ENCODE measurements around the gene SLC26A1.

SLC26A1 gene

DNA sequence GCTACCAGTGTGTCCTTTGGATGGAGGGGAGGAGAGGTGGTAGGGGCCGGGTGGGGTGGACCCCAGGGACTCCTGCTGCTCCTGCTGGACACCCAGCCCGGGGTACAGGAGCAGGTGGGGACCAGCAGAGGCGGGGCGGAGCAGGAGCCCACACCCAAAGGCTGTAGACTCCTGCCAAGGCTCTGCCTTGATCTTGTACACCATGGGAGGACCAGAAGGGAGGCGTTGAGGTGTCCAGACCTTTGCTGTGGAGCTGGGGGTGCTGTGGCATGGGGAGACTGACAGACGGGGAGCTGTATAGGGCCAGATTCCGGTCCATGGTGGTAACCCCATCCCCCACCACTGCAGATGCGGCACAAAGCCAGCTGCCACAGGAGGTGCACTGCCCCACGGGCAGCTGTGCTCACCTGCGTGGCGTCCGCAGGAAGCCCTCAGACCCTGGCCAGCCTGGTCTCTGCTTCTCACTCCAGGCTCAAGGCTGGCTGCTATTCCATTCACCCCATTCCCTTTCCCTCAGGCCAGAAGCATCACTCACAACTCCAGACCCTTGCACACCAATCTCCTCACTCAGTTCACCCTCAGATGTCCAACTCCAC lies 5.0 kb upstream of the SLC26A1 start:
- DNase-seq, result no peak

DNA sequence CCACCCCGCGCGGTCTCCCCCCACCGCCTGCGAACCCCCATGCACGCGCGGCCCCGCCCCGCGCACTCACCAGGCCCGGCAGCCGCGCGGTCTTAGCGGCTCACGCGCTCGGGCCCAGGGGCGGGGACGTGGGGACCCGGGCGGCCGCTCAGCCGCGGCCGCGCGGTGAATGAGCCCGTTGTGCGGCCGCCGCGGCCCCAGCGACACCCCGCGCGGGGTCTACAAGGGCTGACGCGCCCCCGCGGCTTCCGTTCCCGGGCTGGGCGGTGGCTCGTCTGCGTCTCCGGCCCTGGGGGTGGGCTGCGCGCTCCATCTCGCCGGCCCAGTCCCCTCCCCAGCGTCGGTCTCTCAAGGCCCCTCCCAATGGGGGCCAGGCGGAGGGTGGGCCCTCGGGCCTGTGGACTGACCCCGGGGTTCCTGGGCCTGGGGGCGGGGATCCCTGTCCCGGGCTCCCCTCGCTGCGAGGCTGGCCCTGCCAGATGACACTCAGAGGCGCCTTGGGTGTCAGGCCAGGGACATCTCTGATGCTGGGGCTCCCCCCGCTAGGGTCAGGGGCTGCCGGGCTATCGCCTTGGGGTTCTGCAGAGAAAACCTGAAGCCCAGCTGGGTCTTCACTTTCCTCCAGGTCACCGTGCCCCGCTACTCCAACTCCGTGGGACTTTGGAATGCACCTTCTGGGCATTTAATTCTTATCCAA lies 4.3 kb upstream of the SLC26A1 start:
- DNase-seq, result no peak

DNA sequence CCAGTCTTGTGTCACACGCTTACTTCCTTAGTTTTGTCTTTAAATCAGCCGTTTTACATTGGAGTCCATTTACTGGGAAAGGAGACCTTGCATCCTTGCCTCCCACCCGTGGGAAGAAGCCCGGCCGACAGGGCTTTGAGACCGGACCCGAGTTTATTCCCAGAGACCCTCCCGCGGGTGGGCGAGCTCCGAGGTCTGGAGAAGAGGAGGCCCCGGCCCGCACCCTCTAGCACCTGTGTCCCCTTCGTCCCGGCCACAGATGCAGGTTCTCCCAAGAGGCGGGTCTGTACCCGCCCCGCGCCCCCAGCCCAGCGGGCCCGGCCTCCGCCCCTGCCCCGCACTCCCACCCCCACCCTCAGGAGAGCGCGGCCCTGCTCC lies 3.8 kb upstream of the SLC26A1 start:
- no peak for DNase-seq

DNA sequence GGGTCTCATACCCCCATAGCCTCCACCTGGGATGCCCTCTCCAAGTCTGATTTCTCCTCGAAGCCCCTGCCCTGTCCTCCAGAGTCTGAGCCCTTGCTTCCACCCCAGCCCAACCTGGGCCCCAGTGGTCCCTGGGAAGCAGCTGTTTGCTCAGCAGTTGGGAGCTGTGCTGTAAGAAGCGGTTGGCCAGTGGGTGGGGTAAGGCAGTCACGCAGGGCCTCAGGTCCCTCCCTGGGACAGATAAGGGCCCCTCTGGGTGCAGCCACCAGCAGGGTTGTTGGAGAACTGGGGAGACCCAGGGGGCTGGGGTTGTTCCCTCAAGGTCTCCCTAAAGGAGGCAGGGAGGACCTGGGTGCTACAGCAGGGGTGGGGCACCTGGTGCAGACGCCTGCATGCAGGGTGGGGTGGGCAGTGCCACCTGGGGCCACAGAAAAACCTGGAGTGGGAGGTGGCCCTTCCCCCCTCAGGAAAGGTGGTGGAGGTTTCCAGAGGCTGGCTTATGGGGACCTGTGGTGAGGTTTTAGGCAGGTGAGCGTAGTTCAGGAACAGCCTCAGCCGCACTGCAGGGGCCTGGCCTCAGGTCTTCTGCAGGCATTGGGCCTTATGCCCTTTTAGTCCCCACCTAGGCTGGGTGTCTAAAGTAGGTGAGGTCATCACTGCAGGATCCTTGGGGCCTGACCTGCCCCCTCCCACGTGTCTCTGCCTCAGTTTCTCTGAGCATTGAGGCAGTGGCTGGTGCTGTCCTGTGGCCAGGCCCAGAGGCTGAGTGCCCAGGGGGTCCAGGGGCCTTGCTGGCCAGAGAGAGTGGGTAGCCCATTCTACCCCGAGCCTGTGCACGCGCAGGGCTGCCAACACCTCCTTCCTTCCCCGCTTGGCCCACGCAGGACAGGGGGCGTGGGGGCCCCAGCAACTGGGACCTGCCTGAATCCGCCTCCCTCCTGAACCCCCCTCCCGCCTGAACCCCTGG lies 3.1 kb upstream of the SLC26A1 start:
- no peak for DNase-seq

DNA sequence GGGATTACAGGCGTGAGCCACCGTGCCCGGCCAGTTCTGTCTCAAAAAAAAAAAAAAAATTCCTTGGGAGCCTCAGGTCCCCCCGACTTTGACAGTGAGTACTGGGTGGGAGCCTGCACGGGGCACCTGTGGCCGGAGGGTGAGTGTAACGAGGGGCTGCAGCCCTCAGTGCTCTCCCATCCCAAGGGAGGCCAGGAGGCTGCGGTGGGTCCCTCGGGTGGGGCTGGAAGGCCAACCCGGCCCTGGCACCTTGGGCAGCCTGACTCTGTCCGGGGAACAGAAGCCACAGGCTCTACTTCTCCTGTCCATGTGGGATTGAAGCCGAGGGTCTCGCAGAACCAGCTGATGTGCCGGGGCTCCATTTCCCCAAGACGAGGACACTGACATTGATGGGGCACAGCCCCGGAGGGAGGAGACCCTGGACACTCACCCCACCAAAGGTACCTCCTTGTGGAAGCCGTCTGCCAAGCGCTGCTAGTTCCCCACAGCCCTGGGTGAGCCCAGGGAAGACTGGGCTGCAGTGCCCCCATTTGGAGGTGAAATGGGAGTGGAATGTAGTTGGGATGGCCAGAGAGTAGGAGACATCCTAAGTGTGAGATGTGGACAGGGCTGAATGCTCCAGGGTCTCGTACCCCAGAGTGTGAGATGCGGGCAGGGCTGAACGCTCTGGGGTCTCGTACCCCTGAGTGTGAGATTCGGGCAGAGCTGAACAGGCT lies 2.3 kb upstream of the SLC26A1 start:
- DNase-seq, result no peak

DNA sequence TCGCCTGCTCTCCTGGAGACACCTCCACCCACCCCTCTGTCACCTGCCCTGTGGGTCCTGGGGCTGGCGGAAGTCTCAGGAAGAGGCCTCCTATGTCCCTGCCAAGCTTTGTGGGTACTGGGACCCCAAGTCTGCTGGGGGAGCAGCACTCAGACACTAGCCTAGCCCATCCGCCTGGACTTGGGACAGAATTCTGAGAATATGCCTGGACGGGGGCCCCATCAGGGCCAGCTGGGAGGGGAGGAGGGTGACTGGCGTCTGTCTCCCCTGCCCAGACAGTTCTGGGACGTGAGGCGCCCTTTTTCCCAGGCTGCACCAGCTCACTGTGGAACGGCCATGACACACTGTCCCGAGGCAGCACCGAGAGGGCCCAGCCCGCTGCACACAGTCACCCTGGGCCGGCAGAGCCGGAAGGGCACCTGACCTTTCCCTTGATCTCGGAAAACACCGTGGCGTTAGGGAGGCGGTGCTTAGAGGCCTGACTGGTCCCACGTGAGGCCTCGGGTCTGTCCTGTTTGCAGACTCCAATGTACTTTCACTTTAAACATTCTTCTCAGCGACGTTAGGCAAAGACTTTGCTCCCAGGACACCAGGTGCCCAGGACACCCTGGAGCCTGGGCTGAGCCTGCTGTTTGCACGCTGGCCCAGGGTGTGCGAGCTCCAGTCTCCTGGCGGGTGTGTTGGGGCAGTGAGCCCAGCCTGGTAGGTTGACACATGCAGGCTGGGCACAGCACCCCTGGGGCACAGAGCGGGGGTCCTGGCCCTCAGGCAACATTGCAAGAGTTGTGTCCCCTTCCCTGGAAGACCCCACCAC lies 700 bp downstream of the SLC26A1 start:
- no peak for DNase-seq

DNA sequence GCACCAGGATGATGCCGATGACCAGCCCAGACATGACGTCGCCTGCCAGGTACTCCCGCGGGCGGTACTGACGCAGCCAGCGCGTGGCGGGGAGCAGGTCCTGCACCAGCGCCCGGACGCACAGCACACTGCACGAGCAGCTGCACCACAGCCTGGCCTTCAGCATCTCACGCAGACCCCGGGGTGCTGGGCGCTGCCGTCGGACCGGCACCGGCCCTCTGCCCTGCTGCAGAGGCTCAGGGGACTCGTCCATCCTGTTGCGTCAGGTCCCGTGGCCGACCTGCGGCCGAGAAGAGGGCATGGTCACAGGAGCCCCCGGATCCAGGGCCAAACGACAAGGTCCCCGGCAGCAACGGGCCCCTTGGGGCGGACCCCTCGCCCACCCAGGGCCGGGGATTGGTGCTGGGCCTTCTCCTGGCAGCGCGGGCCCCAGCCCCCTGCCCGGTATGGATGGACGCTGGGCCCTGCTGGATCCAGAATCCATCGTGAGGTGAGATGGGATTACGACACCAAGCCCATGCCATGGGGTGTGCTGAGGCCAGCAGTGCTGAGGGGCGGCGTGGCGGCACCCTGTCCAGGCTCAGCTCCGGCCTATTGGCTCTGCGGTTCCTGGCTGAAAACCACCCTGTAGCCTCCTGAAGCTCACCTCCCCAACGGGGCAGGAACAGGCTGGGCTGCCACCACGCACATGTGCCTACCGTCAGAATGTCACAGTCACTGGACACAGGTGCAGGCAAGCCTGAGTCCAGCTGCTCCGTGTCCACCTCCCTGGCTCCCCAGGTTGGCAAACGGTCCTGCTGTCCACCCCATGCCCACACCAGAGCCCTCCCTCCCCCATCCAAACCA lies 1.5 kb downstream of the SLC26A1 start:
- DNase-seq, result no peak

DNA sequence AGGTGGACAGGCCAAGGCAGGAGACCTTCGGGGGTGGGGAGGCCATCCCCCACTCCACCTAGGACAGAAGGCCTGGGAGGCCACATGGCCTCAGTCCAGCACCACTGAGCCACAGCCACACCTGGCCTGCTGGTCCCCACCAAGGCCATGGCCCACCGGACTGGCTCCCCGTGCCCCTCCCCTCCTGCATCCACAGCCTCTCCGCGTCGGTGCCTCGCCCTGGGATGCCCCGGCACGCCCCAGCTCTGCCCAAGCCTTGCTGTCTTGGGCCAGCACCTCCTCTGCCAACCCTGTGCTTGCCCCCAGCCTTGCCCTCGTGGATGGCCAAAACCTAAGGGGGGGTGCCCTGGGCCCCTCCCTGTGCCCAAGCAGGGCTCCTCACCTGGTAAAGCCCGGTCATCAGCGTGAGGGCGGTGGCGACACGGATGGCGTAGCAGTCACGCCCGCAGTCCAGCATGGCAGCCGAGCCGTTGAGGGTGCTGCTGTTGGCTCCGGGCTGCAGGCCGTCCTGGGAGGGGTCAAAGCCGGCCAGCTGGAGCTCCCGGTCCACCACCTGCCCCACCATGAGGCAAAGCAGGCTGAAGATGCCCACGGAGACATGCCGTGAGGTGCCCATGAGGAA lies 2.3 kb downstream of the SLC26A1 start:
- no peak for DNase-seq

DNA sequence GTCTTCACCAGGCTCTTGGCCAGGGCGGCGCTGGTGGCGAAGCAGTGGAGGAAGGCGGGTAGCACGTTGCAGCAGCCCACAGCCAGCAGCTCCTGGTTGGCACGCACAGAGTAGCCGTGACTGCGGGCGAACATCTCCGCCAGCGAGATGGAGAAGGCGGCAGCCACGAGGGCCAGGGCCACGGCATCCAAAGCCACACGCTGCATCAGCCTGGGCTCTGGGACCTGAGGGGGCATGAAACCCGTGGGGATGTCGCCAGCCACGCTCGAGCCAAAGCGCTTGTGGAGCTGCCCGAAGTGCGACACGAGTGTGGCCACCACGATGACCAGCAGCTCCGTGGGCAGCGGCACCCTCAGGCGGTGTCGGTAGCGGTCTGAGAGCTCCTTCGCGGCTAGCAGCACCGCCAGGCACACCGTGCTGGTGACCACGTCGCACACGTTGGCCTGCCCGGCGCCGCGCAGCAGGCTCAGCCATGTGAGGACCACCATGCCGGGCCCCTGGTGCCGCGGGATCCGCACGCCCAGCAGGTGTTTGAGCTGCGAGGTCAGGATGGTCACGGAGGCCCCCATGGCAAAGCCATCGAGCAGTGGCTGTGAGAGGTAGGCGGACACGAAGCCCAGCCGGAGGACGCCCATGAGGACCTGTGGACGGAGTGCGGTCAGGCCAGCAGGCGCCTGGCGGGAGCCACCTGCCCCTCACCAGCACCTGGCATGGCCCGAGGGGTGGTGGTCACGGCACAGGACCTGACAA lies 3.3 kb downstream of the SLC26A1 start:
- no peak for DNase-seq

DNA sequence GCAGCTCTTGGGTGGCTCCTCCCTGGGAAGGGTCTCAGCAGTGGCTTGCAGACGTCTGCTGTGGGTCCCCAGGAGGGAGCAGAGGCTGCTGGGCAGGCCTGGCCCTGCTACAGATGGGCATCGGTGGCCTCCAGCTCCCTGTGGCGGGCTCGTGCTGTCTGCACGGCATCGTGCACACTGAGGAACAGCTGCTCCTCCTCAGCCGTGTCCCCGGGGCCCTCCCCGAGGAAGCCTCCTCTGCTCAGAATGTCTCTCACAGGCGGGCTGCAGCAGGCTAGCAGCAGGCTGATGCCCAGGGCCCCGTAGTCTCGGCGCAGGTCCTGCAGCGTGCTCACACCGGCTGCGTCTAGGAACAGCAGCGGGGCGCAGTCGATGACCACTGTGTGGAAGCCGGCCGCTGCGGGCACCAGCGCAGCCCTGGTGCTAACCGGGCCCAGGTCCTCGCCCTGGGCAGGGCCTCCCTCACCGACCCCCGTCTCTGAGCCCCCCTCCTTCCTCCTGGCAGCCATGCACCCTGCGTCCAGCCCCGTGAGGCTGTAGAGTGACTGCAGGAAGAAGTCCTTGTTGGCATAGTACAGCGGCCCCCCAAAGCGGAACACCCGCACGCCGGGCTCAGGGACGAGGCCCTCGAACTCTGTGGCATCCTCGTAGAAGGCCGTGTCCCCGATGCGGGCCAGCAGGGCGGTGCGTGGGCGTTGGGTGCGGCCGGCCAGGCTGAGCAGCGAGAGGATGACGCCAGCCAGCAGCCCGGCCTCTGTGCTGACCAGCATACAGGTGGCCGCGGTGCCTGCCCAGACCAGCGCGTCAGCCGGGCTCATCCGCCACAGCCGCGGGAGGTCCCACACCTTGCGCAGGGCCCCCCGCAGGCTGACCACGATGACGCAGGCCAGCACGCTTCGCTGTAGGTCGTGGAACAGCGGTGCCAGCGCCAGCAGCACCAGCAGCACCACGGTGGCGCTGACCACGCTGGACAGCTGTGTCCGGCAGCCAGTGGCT lies 4.2 kb downstream of the SLC26A1 start:
- no peak for DNase-seq

DNA sequence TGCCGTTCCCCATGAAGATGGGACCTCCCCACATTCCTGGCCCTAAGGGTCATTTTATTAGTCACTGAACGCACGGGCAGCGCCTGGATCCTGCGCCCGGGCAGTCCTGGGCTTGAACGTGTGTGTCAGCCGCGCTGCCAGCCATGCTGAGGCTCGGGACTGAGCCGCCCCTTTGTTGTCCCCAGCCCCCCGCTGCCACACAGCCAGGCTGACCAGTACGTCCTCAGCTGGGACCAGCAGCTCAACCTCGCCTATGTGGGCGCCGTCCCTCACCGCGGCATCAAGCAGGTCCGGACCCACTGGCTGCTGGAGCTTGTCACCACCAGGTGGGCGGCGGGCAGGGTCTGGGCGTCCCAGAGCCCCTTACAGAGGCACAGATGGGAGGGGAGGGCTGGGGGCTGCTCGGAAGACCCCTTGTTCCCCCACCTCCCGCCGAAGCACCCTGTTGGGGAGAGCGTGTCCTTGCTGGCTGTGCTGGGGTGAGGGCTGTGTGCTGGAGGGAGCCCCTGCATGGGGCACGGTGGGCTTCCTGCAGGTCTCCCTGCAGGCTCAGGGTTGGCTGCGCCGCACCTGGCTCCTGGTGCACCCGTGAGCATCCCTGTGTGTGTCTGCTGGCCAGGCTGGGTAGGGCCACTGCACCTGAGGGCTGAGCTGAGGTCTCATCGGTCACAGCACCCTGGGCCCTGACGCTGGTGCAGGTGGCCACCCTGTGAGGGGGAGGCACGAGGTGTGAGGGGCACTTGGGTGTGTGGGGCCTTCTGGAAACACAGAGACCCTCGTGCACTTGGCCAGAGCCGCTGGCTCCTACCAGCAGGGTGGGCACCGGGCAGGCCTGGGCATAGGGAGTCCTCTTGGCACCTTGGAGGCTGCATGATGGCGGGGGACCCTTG lies 5.3 kb downstream of the SLC26A1 start:
- DNase-seq, result no peak

DNA sequence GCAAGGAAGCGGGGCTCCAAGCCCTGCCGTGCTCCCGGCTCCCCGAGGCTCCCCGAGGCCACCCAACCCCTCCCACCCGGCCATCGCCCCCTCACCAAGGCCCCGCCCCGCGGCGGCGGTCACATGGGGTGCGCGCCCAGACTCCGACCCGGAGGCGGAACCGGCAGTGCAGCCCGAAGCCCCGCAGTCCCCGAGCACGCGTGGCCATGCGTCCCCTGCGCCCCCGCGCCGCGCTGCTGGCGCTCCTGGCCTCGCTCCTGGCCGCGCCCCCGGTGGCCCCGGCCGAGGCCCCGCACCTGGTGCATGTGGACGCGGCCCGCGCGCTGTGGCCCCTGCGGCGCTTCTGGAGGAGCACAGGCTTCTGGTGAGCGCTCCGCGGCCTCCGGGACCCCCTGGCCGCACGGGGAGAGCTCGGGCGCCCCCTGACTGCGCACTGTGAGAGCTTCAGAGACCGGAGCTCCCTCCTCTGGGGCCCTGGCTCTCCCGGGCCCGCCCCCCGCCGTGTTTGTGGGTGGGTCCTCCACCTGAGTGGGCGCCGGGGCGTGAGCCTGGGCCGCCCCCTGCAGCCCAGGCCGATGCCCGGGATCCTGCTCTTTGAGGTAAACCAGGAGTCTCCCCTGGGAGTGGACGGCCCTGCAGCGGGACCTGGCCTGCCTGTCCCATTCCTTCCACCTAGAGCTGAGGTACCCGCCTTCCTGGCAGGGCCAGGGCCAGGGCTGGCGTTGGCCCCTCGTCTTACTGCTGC lies 6.2 kb downstream of the SLC26A1 start, which contains the start of gene IDUA:
Gene IDUA (plus strand): TSS at position 166 of the 745 bp plus-strand sequence. CDS start 41 bp downstream, at position 207.
- DNase-seq, result peak; percentile 54

DNA sequence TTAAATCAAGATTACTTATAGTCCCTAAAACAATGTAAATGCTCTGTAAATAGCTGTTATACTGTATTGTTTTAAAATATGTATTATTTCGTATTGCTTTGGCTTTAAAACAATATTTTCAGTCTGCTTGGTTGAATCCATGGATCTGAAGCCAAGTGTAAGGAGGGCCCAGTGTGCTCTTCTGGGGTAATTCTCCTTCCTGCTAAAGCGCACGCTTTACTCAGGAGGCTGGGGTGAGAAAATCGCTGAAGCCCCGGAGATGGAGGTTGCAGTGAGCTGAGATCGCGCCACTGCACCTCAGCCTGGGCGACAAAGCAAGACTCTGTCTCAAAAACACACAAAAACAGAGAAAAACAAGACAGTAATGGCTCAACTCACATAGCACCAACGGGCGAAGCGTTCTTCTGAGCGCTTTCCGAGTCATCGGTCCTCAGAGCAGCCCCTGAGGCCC lies 6.8 kb downstream of the SLC26A1 start:
- DNase-seq, result no peak

DNA sequence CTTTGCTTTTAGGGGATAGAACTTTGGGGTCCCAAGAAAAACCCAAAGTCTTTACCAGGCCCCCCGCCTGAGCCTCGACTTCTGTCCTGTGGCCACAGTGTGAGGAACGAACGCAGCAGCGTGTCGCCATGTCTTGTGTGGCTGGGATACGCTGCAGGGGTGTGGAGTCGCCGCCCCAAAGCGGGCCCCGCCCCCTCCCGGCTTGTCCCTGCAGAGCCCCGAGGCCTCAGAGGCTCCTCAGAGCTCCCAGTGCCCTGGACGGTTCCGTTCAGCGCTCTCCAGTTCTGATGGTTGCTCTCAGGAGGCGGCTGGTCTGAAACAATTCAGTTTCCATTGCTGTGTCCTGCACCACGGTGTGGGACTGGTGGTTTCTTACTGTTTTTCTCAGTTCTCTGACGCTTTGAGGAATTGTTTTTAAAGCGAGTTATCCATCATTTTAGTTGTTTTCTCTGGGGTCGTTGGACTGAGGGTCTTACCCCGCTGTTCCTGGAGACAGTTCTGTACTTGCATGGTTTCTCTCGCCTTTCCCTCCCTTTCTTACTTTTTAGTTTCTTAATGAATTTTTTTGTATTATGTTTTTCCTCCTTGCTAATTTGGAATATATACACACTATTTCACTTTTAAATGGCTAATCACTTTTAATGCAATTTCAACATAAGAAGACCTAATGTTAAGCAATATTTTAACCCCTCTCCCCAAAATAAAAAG lies 7.9 kb downstream of the SLC26A1 start:
- DNase-seq, result peak; percentile 44

DNA sequence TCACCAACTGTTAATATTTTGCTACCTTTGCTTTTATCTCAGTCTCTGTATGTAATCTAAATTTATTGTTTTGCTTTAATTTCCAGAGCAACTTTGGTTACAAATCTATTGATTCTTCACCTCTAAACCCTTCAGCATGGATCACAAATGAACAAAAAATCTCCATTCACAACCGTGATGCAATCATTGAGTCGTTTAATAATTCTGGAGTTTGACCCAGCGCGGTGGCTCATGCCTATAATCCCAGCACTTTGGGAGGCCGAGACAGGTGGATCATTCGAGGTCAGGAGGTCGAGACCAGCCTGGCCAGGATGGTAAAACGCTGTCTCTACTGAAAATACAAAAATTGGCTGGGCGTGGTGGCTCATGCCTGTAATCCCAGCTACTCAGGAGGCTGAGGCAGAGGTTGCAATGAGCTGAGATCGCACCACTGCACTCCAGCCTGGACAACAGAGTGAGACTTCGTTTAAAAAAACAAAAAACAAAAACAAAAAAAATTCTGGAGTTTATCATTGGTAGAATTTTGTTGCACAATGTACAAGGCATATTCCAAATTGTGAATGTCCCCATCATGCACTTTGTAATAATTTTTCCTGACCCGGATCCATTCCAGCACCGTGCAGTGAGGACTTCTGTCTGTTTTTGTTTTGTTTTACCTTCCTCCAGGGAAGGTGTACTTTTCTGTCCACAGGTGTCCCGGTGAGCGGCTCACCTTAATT lies 8.7 kb downstream of the SLC26A1 start:
- no peak for DNase-seq
